Measurements from ENCODE around the gene EFCAB6.

Gene EFCAB6

GRCh38 chr22:43539572-43540528 lies 272.3 kb downstream of the EFCAB6 start:
- FAIRE-seq = no peak

DNA sequence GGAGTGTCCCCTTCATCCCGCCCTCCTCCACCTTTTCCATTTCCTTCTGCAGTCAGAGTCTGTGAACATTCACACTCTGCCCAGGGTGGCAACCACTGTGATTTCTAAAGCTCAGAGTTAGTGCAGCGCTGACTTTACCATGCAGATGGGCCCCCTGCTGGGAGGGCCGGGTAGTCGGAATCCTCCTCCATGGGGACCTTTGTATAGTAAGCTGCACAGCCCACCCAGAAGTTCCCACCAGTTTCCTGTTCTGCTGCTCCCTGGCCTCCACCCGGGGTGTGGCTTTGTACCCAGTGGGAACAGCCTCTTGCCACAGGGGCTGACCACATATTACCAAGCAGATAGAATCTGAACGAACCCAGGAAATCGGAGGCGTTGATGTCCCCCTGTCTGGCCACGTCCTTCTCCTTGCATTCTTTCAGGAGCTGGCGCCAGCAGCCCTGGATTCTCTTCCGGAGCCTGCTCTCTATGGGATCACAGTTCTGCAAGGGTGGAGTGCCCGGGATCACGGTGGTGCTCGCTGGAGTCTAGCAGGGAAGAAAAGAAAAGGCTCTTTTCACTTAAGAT lies 275.0 kb downstream of the EFCAB6 start:
- no peak for FAIRE-seq

GRCh38 chr22:43535741-43536140 lies 276.4 kb downstream of the EFCAB6 start:
- FAIRE-seq = no peak

DNA sequence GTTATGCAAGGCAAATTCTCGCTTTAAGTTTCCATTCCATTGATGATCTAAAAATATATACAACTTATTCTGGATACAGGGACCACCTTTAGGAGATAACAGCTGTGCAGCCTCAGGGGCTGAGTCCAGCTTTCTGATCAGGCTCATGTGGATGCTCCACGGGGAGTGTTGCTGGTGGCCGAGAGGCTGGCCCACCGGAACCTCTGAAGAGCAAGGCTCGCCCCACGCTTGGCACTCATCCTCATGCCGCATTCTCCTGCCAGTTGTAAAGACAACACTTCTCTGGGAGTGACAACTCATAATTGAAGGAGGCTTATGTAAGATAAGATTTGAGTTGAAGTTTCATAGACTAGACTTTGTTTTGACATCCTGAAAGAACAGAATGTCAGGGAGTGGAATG lies 276.8 kb downstream of the EFCAB6 start:
- no peak for FAIRE-seq

DNA sequence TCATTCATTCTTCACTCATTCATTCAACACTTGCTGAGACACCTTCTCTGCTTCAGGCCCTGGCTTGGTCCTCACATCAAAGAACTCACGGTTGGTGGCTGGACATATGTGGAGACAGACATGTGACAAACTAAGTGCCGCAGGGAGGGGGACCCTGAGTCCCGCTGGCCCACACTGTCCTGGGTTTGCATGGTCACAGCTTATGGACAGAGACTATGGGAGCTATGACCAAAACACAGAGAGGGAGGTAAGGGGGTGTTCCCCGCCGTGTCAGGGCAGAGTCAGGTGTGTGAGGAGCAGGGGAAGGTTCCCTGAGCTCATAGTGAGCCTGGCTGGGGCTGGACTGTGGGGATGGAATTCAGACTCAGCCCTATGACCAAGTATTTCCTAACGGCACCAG lies 277.2 kb downstream of the EFCAB6 start:
- FAIRE-seq = no peak

DNA sequence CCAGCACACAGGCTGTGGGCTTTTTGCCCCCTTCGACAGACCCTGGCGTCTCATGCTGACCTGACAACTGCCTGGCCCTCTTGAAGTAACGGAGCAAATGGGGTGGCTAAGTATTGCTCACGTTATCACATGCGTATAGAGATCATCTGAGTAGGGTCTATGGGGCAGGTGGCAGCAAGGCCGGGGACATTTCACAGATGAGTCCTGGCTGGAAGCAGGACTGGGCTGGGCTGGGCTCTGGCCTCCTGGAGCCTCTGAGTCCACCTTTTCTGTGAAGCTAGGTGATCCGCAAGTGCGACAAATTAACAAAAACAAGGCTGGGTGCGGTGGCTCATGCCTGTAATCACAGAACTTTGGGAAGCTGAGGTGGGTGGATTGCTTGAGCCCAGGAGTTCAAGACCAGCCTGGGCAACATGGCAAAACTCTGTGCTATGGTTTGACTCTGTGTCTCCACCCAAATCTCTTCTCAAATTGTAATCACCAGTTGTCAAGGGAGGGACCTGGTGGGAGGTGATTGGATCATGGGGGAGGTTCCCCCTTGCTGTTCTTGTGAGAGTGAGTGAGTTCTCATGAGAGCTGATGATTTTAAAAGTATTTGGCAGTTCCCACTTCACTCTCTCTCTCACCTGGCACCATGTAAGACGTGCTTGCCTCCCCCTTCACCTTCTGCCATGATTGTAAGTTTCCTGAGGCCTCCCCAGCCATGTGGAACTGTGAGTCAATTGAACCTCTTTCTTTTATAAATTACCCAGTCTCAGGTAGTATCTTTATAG lies 278.3 kb downstream of the EFCAB6 start:
- no peak for FAIRE-seq

DNA sequence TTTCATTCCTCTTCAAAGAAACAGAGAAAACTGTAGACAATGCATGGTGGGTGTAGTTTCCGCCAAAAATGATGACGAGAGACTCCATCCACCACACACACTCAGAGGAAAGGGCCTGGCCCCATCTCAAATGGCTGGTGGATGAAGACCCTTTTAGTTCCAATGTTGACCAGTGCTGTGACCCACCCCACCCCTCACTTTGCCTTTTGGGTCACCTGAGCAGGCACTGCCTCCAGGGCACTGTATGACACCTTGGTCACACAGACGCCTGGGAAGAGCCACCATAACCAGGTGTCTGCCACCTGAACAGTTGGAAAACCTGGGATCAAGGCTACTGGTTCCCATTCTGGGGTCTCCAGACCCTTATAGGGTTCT lies 279.0 kb downstream of the EFCAB6 start:
- FAIRE-seq = no peak

GRCh38 chr22:43532301-43533155 lies 279.6 kb downstream of the EFCAB6 start:
- FAIRE-seq = no peak

DNA sequence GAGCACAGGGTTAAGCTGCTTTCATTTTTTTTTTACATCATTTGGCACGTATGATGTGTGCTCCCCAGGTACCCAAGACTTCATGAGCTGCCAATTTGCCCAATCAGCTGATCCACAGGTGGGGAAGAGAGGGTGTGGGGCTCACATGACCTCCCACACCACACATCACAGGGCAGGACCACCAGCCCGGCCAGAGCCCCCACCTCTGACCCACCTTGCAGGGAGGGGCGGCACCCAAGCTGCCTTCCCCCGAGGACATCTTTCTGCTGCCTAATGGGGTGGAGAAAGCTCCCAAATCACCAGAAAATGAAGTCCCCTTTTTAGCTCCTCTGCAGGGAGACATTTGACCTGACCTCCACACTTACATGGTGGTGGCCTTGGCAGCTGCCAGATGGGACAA lies 280.5 kb downstream of the EFCAB6 start:
- FAIRE-seq = no peak

DNA sequence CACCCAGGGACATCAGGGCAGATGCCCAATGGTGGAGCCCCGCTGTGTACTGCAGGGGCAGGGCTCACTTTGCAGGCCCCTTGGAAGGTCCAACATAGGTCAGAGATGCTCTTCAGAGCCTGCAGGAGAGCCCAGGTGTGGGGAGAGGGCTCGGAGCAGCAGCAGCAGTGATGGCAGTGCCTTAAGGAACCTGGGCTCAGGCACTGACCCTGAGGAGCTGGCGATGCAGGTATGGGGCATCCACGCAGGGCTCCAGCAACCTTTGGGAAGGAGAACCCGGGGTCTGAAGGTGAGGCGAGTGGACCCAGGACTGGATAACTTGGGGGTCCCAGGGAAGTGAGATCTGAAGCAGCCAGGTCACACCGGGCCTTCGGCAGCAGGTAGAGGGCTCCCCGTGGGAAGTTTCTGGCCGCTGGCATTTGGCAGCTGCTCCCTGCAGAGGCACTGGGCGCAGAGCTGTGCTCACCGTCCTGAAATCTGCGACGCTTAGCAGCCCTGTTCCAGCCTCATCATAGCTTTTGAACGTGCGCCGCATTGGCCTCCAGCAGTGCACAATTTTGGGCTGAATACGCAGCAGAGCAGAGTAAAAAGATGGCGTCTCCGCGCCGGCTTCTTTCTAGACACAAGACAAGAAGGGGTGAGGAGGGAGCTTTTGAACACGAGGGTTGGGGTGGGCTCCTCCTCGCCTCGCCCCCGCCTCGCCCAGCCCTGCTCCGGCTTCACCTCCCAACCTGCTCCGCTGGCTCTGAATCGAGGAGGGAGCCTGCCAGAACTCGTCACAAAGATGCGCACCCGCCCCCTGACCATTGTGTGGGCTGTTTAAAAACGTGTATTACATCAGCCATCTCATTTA lies 281.5 kb downstream of the EFCAB6 start:
- no peak for FAIRE-seq

DNA sequence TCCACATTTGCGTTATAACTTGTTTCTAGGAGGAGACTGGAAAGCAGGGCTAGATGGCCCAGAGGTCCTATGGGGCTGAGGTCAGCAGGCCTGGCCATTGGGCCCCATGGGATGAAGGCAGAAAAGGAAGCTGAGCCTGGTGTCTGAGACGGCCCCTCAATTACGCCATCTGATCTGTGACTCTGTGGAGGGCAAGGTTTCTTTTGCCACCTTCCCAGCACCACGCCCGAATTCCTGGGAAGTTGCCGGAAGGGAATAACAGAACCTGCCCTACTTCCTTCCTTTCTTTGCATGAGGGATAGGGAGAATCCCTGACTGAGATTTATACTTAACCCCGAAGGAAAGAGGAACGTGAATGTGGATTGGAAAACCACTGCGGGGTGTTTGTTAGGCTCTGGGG lies 282.2 kb downstream of the EFCAB6 start:
- no peak for FAIRE-seq

DNA sequence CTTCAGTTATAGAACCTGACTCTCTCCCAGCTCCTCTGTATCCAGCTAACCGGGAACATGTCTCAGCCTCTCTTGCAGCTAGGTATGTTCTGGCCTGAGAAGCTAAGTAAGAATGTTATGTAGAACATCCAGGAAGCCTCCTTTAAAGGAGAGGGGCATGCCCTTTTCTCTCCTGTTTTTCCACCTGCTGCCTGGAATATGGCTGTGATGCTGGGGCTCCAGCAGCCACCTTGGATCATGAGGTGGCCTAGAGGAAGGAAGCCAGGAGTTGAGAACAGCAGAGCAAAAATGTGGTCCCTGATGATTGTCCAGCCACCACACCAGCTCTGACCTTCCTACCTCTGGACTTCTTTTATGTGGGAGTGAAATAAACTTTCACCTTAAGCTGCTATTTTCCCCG lies 282.6 kb downstream of the EFCAB6 start:
- no peak for FAIRE-seq

- no peak for FAIRE-seq
Measured at GRCh38 chr22:43528601-43529360, 283.3 kb downstream of the EFCAB6 start.

GRCh38 chr22:43526946-43527345 lies 285.2 kb downstream of the EFCAB6 start:
- FAIRE-seq = no peak

DNA sequence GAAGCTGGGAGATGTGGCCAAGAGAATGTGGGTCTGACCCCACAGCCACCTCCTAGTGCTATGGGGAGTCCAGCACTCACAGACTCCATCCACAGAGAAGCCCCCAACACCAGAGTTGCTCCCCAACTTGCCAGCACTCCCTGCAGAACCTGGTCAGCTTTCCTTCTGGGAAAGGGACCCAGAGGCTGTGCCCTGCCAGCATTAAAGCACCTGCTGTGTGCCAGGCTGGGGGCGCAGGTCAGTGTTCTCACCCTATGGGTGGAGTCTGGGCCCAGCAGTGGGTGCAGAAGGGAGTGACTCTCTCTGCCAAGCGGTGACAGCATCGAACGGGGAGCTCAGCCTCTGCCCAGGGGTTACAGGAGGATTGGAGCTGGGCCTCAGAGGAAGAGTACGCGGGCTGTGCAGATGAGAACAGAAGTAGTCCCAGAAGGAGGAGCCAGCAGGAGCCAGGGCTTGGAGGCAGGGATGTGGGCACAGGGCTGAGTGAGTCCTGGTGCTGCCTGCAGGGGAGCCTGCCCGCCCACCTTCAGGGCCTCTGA lies 285.9 kb downstream of the EFCAB6 start:
- no peak for FAIRE-seq

DNA sequence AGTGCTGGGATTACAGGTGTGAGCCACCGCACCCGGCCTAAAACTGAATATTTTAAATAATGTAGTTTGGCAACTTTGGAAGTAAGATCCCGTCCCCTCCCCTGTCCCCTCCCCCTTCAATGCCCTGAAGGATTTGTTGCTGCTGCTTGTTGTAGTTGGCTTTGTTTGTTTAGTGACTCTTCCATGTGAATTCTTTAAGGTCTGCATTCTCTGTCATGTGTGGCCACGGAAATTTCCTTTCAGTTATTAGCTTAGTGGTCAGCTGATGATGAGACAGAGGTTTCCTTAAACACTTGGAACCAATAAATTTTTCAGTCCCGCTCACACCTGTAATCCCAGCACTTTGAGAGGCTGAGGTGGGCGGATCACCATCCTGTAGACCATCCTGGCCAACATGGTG lies 290.4 kb downstream of the EFCAB6 start:
- FAIRE-seq = no peak

- no peak for FAIRE-seq
Measured at GRCh38 chr22:43520632-43521039, 291.5 kb downstream of the EFCAB6 start.

- FAIRE-seq = no peak
Measured at GRCh38 chr22:43516996-43517635, 295.0 kb downstream of the EFCAB6 start.

GRCh38 chr22:43516386-43516785 lies 295.7 kb downstream of the EFCAB6 start:
- FAIRE-seq = no peak

GRCh38 chr22:43515902-43516301 lies 296.2 kb downstream of the EFCAB6 start:
- no peak for FAIRE-seq
